A673 (cell line): ENCODE measurements around the gene RIMS4. TPM values are rescaled to one million over a fixed set of nuclear protein-coding genes. Genes with fewer than 3 reads are reported as not detected.

ENCODE experiments used
- BruUV-seq: library from RNA; stranded (reverse); fragments of 400-500 nt; replicated peaks from 2 replicates; lab custom pipeline; 2021; lab: Mats Ljungman, UMichigan
- CTCF ChIA-PET: fragments of 300-600 bp; sonication (Branson Sonifier 250); formaldehyde crosslinking; loops from one replicate; lab custom pipeline; 2022; ENCODE audit warnings: antibody characterized with exemption; lab: Charles Lee
- POLR2A ChIA-PET: fragments of 300-600 bp; sonication (Branson Sonifier 250); formaldehyde crosslinking; loops from one replicate; lab custom pipeline; 2022; ENCODE audit warnings: antibody characterized with exemption; ENCODE audit not compliant: low non-redundant PET; lab: Charles Lee
- DNase-seq: peaks from one replicate; pipeline ENCODE4 v3.0.0-alpha.2; 2015; ENCODE audit warnings: low spot score
- H3K27ac ChIP-seq: fragments of 200-600 bp; sonication (generic); 2 replicates; pipeline ENCODE4 v1.5.1; 2016; ENCODE audit warnings: mixed run types, low read depth, mild to moderate bottlenecking, mixed read lengths, antibody characterized with exemption, low read length; ENCODE audit not compliant: poor library complexity, severe bottlenecking
- H3K27me3 ChIP-seq: fragments of 200-600 bp; sonication (generic); replicated peaks from 2 replicates; pipeline ENCODE4 v1.6.1; 2017; ENCODE audit warnings: mixed run types, low read depth, mild to moderate bottlenecking, mixed read lengths, antibody characterized with exemption, low read length; ENCODE audit not compliant: insufficient read depth, poor library complexity
- H3K36me3 ChIP-seq: fragments of 200-600 bp; sonication (generic); 2 replicates; pipeline ENCODE4 v1.6.1; 2016; ENCODE audit warnings: mixed run types, mild to moderate bottlenecking, mixed read lengths, antibody characterized with exemption, low read length; ENCODE audit not compliant: insufficient read depth, poor library complexity, severe bottlenecking
- H3K4me1 ChIP-seq: fragments of 200-600 bp; sonication (generic); 2 replicates; pipeline ENCODE4 v1.6.1; 2017; ENCODE audit warnings: mixed run types, mild to moderate bottlenecking, mixed read lengths, antibody characterized with exemption, low read length; ENCODE audit not compliant: insufficient read depth, poor library complexity, severe bottlenecking
- H3K4me3 ChIP-seq: fragments of 200-600 bp; sonication (generic); 2 replicates; pipeline ENCODE4 v1.5.1; 2016; ENCODE audit warnings: low read depth, mixed run types, mild to moderate bottlenecking, mixed read lengths, low read length; ENCODE audit not compliant: poor library complexity, severe bottlenecking
- H3K9me3 ChIP-seq: fragments of 200-600 bp; sonication (generic); 2 replicates; pipeline ENCODE4 v1.6.1; 2016; ENCODE audit warnings: mixed run types, low read depth, mild to moderate bottlenecking, mixed read lengths, antibody characterized with exemption, low read length; ENCODE audit not compliant: poor library complexity, severe bottlenecking
- EZH2 ChIP-seq: fragments of 200-600 bp; sonication (generic); IDR thresholded peaks from 2 replicates; pipeline ENCODE4 v1.6.1; 2017; ENCODE audit warnings: borderline replicate concordance, low read depth, mild to moderate bottlenecking, mixed read lengths, antibody characterized with exemption, low read length; ENCODE audit not compliant: poor library complexity, severe bottlenecking
- intact Hi-C: fragments of 100-400 bp; cut with micrococcal nuclease; formaldehyde crosslinking; loops from one replicate; pipeline ENCODE4 v1.10.0; 2022; ENCODE audit not compliant: unreplicated experiment
- total RNA-seq: library from RNA; stranded (reverse); gene quantifications from 2 replicates; pipeline ENCODE4 v1.2.3, GENCODE V29; 2021
- TF ChIP-seq, protein P1 (sequence below): fragments of 300-800, 200-600 bp; sonication (generic); conservative IDR thresholded peaks from 2 replicates; pipeline ENCODE4 v1.5.1; 2017; ENCODE audit warnings: low read depth, mild to moderate bottlenecking, antibody characterized with exemption, low read length, moderate library complexity, mixed read lengths

Gene RIMS4
- total RNA-seq, 1 experiment from 2014 or later: 0.39 TPM

DNA sequence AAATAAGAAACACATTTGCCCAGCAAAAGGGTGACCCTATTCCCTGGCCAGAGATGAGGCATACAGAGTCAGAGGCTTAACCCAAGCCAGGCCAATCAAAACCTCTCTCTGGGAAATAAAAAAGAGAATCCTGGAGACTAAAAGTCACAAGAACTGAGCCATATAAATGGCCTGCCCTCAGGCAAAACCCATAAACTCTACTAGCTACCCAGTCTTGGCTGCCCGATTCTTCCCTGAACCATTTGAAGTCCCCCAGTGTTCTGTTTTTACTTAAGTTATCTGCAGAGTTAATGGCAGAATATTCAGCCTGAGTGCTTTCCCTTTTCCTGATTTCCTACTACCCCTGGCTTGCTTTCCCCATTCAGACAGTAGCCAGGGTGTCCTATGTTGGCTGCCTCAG, 50.8 kb downstream of the RIMS4 start:
- Histone ChIP-seq H3K36me3 (no peaks in the 10 kb centered on the region), H3K27ac (no peak overlapping the region), H3K9me3 (no peaks in the 10 kb centered on the region), H3K27me3 (peaks cover 3% of the 10 kb centered on the region), H3K4me1 (no peaks in the 10 kb centered on the region), H3K4me3 (no peak overlapping the region)
- POLR2A ChIA-PET: no interaction called here
- intact Hi-C loops: no loop called here
- TF ChIP-seq EZH2: no peak
- TF ChIP-seq, protein P1, sequence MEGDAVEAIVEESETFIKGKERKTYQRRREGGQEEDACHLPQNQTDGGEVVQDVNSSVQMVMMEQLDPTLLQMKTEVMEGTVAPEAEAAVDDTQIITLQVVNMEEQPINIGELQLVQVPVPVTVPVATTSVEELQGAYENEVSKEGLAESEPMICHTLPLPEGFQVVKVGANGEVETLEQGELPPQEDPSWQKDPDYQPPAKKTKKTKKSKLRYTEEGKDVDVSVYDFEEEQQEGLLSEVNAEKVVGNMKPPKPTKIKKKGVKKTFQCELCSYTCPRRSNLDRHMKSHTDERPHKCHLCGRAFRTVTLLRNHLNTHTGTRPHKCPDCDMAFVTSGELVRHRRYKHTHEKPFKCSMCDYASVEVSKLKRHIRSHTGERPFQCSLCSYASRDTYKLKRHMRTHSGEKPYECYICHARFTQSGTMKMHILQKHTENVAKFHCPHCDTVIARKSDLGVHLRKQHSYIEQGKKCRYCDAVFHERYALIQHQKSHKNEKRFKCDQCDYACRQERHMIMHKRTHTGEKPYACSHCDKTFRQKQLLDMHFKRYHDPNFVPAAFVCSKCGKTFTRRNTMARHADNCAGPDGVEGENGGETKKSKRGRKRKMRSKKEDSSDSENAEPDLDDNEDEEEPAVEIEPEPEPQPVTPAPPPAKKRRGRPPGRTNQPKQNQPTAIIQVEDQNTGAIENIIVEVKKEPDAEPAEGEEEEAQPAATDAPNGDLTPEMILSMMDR: no peak
- CTCF ChIA-PET: interaction anchor here (1.7 kb wide), 1 partner anchor 12 kb away, joined by 5 read pairs; no protein-coding TSS in a partner anchor
- BruUV-seq: no TSS peak
- no peak for DNase-seq

DNA sequence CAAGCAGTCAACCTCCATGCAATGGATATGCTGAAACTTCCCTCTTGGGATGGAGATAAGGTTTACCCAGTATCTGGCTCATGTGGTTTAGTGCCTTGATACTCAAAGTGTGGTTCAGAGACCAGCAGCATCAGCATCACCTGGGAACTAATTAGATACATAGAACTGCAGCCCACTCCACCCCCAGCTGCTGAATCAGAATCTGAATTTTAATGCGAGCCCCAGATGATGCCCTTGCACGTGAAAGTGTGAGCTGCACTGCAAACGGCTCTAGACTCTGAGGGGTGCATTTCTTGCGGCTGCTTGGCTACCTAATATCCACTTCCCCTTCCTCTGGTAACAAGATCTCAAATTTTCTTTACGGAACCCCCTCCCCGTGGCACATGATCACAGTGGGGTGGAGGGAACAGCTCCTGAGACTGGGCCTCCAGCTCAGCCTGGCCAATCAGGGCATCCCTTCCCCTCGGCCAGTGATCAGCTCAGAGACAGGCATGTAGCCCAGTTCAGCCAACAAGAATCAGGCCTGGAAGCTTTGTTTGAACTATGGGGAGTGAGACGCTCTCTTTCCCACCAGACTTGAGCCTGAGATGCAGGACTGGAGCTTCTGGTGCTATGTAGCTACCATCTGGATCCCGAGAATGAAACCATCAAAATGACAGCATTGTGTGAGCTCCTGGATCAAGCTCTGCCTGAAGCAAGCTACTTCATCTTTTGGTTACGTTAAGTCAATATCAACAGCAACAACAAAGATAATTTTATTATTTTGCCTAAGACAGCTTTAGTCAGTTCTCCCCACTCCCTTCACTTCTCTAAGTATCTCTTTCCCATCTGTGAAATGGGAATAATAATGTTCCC, 51.9 kb downstream of the RIMS4 start:
- no peak for TF ChIP-seq EZH2
- TF ChIP-seq, protein P1: no peak
- Histone ChIP-seq H3K27me3 (no peaks in the 10 kb centered on the region), H3K36me3 (no peaks in the 10 kb centered on the region), H3K27ac (no peak overlapping the region), H3K4me1 (no peaks in the 10 kb centered on the region), H3K9me3 (no peaks in the 10 kb centered on the region), H3K4me3 (no peak overlapping the region)
- intact Hi-C loops: no loop called here
- ChIA-PET POLR2A (no interaction called here), CTCF (interaction anchor here (0.6 to 1.7 kb wide), 2 partner anchors 11 to 43 kb away, joined by 3 to 5 read pairs; no protein-coding TSS in a partner anchor)
- BruUV-seq: no TSS peak
- no peak for DNase-seq

DNA sequence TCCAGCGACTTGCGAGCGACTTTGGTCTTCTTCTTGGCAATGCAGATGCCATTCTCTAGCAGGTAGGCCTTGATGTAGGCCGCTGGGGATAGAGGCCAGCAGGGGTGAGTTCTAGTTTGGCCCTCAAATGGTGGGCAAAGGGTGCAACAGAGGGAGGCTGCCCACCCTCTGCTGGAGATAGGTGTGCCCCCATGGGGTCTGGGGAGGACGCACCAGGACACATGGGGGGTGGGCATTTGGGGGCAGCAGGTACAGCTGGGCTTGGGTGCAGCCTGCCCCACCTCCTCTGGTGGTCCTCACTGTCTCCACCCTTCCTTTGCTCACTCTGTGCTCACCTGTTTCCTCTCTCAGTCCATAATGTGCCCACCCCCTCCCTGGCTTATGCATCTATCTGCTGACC, 53.4 kb downstream of the RIMS4 start:
- Histone ChIP-seq H3K4me1 (no peaks in the 10 kb centered on the region), H3K4me3 (no peak overlapping the region), H3K36me3 (no peaks in the 10 kb centered on the region), H3K27me3 (no peaks in the 10 kb centered on the region), H3K9me3 (no peaks in the 10 kb centered on the region), H3K27ac (no peak overlapping the region)
- intact Hi-C loops: no loop called here
- CTCF ChIA-PET: no interaction called here
- BruUV-seq: no TSS peak
- POLR2A ChIA-PET: no interaction called here
- no peak for DNase-seq
- no peak for TF ChIP-seq EZH2
- TF ChIP-seq, protein P1: no peak
